Peyer's patch (tissue), 4 donors: Measurements from ENCODE around the gene ZC2HC1B.

ENCODE experiments used
- CTCF ChIP-seq, 6 experiments: fragments of 450-650 bp in 4 of 6; fragments of 200-600 bp in 2 of 6; sonication (generic) in 1 of 6; IDR thresholded peaks; one replicate each; pipeline ENCODE4 v1.5.1; 2017 to 2019; ENCODE audit warnings: antibody characterized with exemption in 6 of 6, mild to moderate bottlenecking in 3 of 6, moderate library complexity in 1 of 6
- POLR2A ChIP-seq, 2 donors: fragments of 450-650 bp; IDR thresholded peaks; one replicate each; pipeline ENCODE4 v1.5.1; 2017; ENCODE audit warnings: antibody characterized with exemption in 2 of 2, mild to moderate bottlenecking in 2 of 2, moderate library complexity in 2 of 2

GRCh38 chr6:143973097-143973966, 109.1 kb downstream of the ZC2HC1B start:
- TF ChIP-seq CTCF (IDR thresholded peaks at IDR 0.05) (no peak), POLR2A (IDR thresholded peaks at IDR 0.05) (no peak)
